ENCODE data around the gene C10orf95. TPM values are rescaled to one million over a fixed set of nuclear protein-coding genes. Genes with fewer than 3 reads are reported as not detected.

Gene C10orf95
- total and polyA plus RNA-seq, 2 donors (not counting 3 experiments of a cell fraction or from before 2014, with no cell fraction given) = 0.08 TPM; not detected in 1

GRCh38 chr10:102450124-102450373 lies 1.3 kb downstream of the C10orf95 start:
- H3K4me2 ChIP-seq (ENCODE audit: insufficient read depth, low read length) = peak overlapping the region; percentile 97
- ChIA-PET POLR2A (no interaction called here), CTCF (interaction anchor here (0.7 to 2.9 kb wide), 8 partner anchors 11 to 280 kb away, joined by 3 to 17 read pairs (median 6); partner anchors contain the start of gene CUEDC2)
- intact Hi-C loops (cut with micrococcal nuclease) = loop anchor here (1.0 kb wide), 1 partner anchor 29 kb away; no protein-coding TSS in a partner anchor
- H4K20me1 ChIP-seq (replicated peaks; ENCODE audit: control insufficient read depth, extremely low read depth, insufficient read depth, low read length) = no peaks in the 10 kb centered on the region
- no peak overlapping the region for H3K27ac ChIP-seq (ENCODE audit: insufficient read depth, low read depth, low read length)
- H3K79me2 ChIP-seq (ENCODE audit: control insufficient read depth, insufficient read depth, low read length) = no peaks in the 10 kb centered on the region
- H3K9me1 ChIP-seq (replicated peaks; ENCODE audit: control insufficient read depth, extremely low read depth, insufficient read depth, low read length) = no peaks in the 10 kb centered on the region
- dilution Hi-C loops (cut with MboI; ENCODE audit: extremely low pct_ligation_motif_present, low sequenced_read_pairs) = no loop called here
- peak overlapping the region; percentile 61 to 81 (median 69) for H3K4me3 ChIP-seq (replicated peaks in 1 of 3; ENCODE audit: insufficient read depth in 1 of 3, low read depth in 1 of 3, low read length in 3 of 3)
- H3K9me3 ChIP-seq (replicated peaks; ENCODE audit: control insufficient read depth, insufficient read depth, low read length) = no peaks in the 10 kb centered on the region
- H3K4me1 ChIP-seq (ENCODE audit: control insufficient read depth, extremely low read depth, insufficient read depth, low read length) = peaks cover 3% of the 10 kb centered on the region
- no peaks in the 10 kb centered on the region for H3K36me3 ChIP-seq (ENCODE audit: control insufficient read depth in 2 of 2, extremely low read depth in 1 of 2, insufficient read depth in 2 of 2, low read length in 2 of 2)
- DNase-seq (ENCODE audit: low read depth, low spot score) (no peak), FAIRE-seq (no peak)
- no peaks in the 10 kb centered on the region for H3K27me3 ChIP-seq (ENCODE audit: control insufficient read depth in 2 of 2, insufficient read depth in 2 of 2, low read length in 2 of 2)
- TF ChIP-seq MYC (IDR thresholded peaks at IDR 0.05; ENCODE audit: low read depth, low read length) = no peak
- TF ChIP-seq GATA2 (IDR thresholded peaks at IDR 0.05; ENCODE audit: insufficient read depth, insufficient read length, low read depth, low read length) = no peak
- TF ChIP-seq POLR2AphosphoS5 (IDR thresholded peaks at IDR 0.05; ENCODE audit: insufficient read depth, low read depth, low read length) = no peak
- TF ChIP-seq FOS (IDR thresholded peaks at IDR 0.05; ENCODE audit: borderline replicate concordance, insufficient read depth, low read length) = no peak
- no peak for TF ChIP-seq JUN (IDR thresholded peaks at IDR 0.05; ENCODE audit: borderline replicate concordance, insufficient read depth, insufficient read length, low read depth)
- no peak for TF ChIP-seq CTCF (IDR thresholded peaks at IDR 0.05; ENCODE audit: extremely low read depth in 1 of 2, insufficient read depth in 1 of 2, low read depth in 1 of 2, low read length in 2 of 2)
- no peak for TF ChIP-seq POLR2A (IDR thresholded peaks at IDR 0.05; ENCODE audit: low read depth, low read length)
- TF ChIP-seq MAX (IDR thresholded peaks at IDR 0.05; ENCODE audit: insufficient read depth, insufficient read length) = no peak
- TF ChIP-seq EZH2 (IDR thresholded peaks at IDR 0.05; ENCODE audit: borderline replicate concordance, low read depth, low read length, severe bottlenecking) = no peak
- H2AFZ ChIP-seq (ENCODE audit: low read depth, low read length) = peak overlapping the region; percentile 98
- H3K9ac ChIP-seq (replicated peaks; ENCODE audit: extremely low read depth, insufficient read depth, low read length) = peak overlapping the region; percentile 64
- no TSS peak for BruUV-seq (replicated peaks)
